ENCODE measurements around the gene TNNT2.

TNNT2 gene

GRCh38 chr1:201318504-201319340 lies 58.8 kb downstream of the TNNT2 start:
- DNase-seq (ENCODE audit: extremely low spot score) = no peak
- no peak for TF ChIP-seq L3MBTL2 (conservative IDR thresholded peaks at IDR 0.05)
- TF ChIP-seq FOXK2 (IDR thresholded peaks at IDR 0.05) = no peak
- no peak for TF ChIP-seq HDGF (IDR thresholded peaks at IDR 0.05; ENCODE audit: borderline replicate concordance)
- no peak for TF ChIP-seq FOXM1 (IDR thresholded peaks at IDR 0.05; ENCODE audit: borderline replicate concordance)
- no peak for TF ChIP-seq ARNT (IDR thresholded peaks at IDR 0.05)
- no peak for TF ChIP-seq PKNOX1 (IDR thresholded peaks at IDR 0.05)
- no peak for TF ChIP-seq FOXA1 (IDR thresholded peaks at IDR 0.05)
- TF ChIP-seq BHLHE40 (IDR thresholded peaks at IDR 0.05; ENCODE audit: borderline replicate concordance) = no peak
- TF ChIP-seq CTBP1 (IDR thresholded peaks at IDR 0.05; ENCODE audit: borderline replicate concordance) = no peak
- no peak for TF ChIP-seq SUZ12 (IDR thresholded peaks at IDR 0.05)
- TF ChIP-seq TARDBP (IDR thresholded peaks at IDR 0.05) = no peak
- POLR2A ChIA-PET = no interaction called here
- CTCF ChIA-PET = interaction anchor here (1.4 kb wide), 1 partner anchor 29 kb away, joined by 5 read pairs; no protein-coding TSS in a partner anchor

GRCh38 chr1:201317551-201317950 lies 59.9 kb downstream of the TNNT2 start:
- TF ChIP-seq PKNOX1 (IDR thresholded peaks at IDR 0.05) (no peak), ZNF384 (IDR thresholded peaks at IDR 0.05) (no peak), SP1 (IDR thresholded peaks at IDR 0.05) (no peak), ARNT (IDR thresholded peaks at IDR 0.05) (no peak), CTBP1 (IDR thresholded peaks at IDR 0.05; ENCODE audit: borderline replicate concordance) (no peak), HDGF (IDR thresholded peaks at IDR 0.05; ENCODE audit: borderline replicate concordance) (no peak), ELF4 (IDR thresholded peaks at IDR 0.05) (no peak), TARDBP (IDR thresholded peaks at IDR 0.05) (no peak), SUZ12 (IDR thresholded peaks at IDR 0.05) (no peak), LEF1 (IDR thresholded peaks at IDR 0.05; ENCODE audit: borderline replicate concordance) (no peak), L3MBTL2 (conservative IDR thresholded peaks at IDR 0.05) (no peak), BHLHE40 (IDR thresholded peaks at IDR 0.05; ENCODE audit: borderline replicate concordance) (no peak), FOXK2 (IDR thresholded peaks at IDR 0.05) (no peak), FOXA1 (IDR thresholded peaks at IDR 0.05) (no peak)
- DNase-seq (ENCODE audit: extremely low spot score) = no peak
- POLR2A ChIA-PET = no interaction called here
- CTCF ChIA-PET = no interaction called here

- no peak for TF ChIP-seq NFRKB (IDR thresholded peaks at IDR 0.05)
- no peak for TF ChIP-seq L3MBTL2 (conservative IDR thresholded peaks at IDR 0.05)
- no peak for TF ChIP-seq HDGF (IDR thresholded peaks at IDR 0.05; ENCODE audit: borderline replicate concordance)
- TF ChIP-seq FOXA1 (IDR thresholded peaks at IDR 0.05) = no peak
- TF ChIP-seq TARDBP (IDR thresholded peaks at IDR 0.05) = no peak
- no peak for TF ChIP-seq LEF1 (IDR thresholded peaks at IDR 0.05; ENCODE audit: borderline replicate concordance)
- no peak for TF ChIP-seq FOXM1 (IDR thresholded peaks at IDR 0.05; ENCODE audit: borderline replicate concordance)
- TF ChIP-seq BHLHE40 (IDR thresholded peaks at IDR 0.05; ENCODE audit: borderline replicate concordance) = no peak
- no peak for TF ChIP-seq ZNF384 (IDR thresholded peaks at IDR 0.05)
- TF ChIP-seq SP1 (IDR thresholded peaks at IDR 0.05) = no peak
- TF ChIP-seq FOXK2 (IDR thresholded peaks at IDR 0.05) = no peak
- TF ChIP-seq SUZ12 (IDR thresholded peaks at IDR 0.05) = no peak
- no peak for TF ChIP-seq PKNOX1 (IDR thresholded peaks at IDR 0.05)
- no peak for TF ChIP-seq ELF4 (IDR thresholded peaks at IDR 0.05)
- no peak for TF ChIP-seq CTBP1 (IDR thresholded peaks at IDR 0.05; ENCODE audit: borderline replicate concordance)
- no peak for TF ChIP-seq ARNT (IDR thresholded peaks at IDR 0.05)
- ChIA-PET POLR2A (no interaction called here), CTCF (interaction anchor here (0.8 kb wide), 1 partner anchor 62 kb away, joined by 3 read pairs; no protein-coding TSS in a partner anchor)
- DNase-seq (ENCODE audit: extremely low spot score) = no peak
These were observed 60.9 kb downstream of the TNNT2 start for GRCh38 chr1:201316556-201316955.

GRCh38 chr1:201313086-201313485 lies 64.4 kb downstream of the TNNT2 start:
- no peak for DNase-seq (ENCODE audit: extremely low spot score)
- ChIA-PET POLR2A (no interaction called here), CTCF (interaction anchor here (1.0 kb wide), 1 partner anchor 59 kb away, joined by 3 read pairs; no protein-coding TSS in a partner anchor)
- TF ChIP-seq TARDBP (IDR thresholded peaks at IDR 0.05) (no peak), FOXK2 (IDR thresholded peaks at IDR 0.05) (no peak), BHLHE40 (IDR thresholded peaks at IDR 0.05; ENCODE audit: borderline replicate concordance) (no peak), HDGF (IDR thresholded peaks at IDR 0.05; ENCODE audit: borderline replicate concordance) (no peak), LEF1 (IDR thresholded peaks at IDR 0.05; ENCODE audit: borderline replicate concordance) (no peak), NFRKB (IDR thresholded peaks at IDR 0.05) (no peak), L3MBTL2 (conservative IDR thresholded peaks at IDR 0.05) (no peak), PKNOX1 (IDR thresholded peaks at IDR 0.05) (no peak)

- no peak for DNase-seq (ENCODE audit: extremely low spot score)
- CTCF ChIA-PET = no interaction called here
- POLR2A ChIA-PET = no interaction called here
- no peak for TF ChIP-seq FOXA1 (IDR thresholded peaks at IDR 0.05)
- no peak for TF ChIP-seq ELF4 (IDR thresholded peaks at IDR 0.05)
- TF ChIP-seq SUZ12 (IDR thresholded peaks at IDR 0.05) = no peak
- no peak for TF ChIP-seq ZNF384 (IDR thresholded peaks at IDR 0.05)
- TF ChIP-seq PKNOX1 (IDR thresholded peaks at IDR 0.05) = no peak
- no peak for TF ChIP-seq SP1 (IDR thresholded peaks at IDR 0.05)
- TF ChIP-seq BHLHE40 (IDR thresholded peaks at IDR 0.05; ENCODE audit: borderline replicate concordance) = no peak
- TF ChIP-seq L3MBTL2 (conservative IDR thresholded peaks at IDR 0.05) = no peak
- no peak for TF ChIP-seq LEF1 (IDR thresholded peaks at IDR 0.05; ENCODE audit: borderline replicate concordance)
- TF ChIP-seq HDGF (IDR thresholded peaks at IDR 0.05; ENCODE audit: borderline replicate concordance) = no peak
- no peak for TF ChIP-seq FOXK2 (IDR thresholded peaks at IDR 0.05)
- no peak for TF ChIP-seq CTBP1 (IDR thresholded peaks at IDR 0.05; ENCODE audit: borderline replicate concordance)
- no peak for TF ChIP-seq NFRKB (IDR thresholded peaks at IDR 0.05)
- no peak for TF ChIP-seq TARDBP (IDR thresholded peaks at IDR 0.05)
- TF ChIP-seq FOXM1 (IDR thresholded peaks at IDR 0.05; ENCODE audit: borderline replicate concordance) = no peak
- TF ChIP-seq ARNT (IDR thresholded peaks at IDR 0.05) = no peak
These were observed 65.2 kb downstream of the TNNT2 start for GRCh38 chr1:201312298-201312697.

Data from HEK293T (cell line).